HG03571 (cell line): ENCODE measurements around the gene RABEPK.
A peak's percentile ranks its signal among the peaks of the same experiment; 100 is the strongest.
"Not testable (repeated sequence)": the region's sequence is repeated elsewhere in the genome, so short reads cannot be mapped to it uniquely, and the experiment has no call there.

Experiments
- ATAC-seq: cut with Tn5 transposase; IDR thresholded peaks from one replicate; pipeline ENCODE4 v1.9.1; 2021; ENCODE audit not compliant: unreplicated experiment

RABEPK gene

GRCh38 chr9:125243792-125244260 is 43.5 kb downstream of the RABEPK start:
- ATAC-seq: no peak

DNA sequence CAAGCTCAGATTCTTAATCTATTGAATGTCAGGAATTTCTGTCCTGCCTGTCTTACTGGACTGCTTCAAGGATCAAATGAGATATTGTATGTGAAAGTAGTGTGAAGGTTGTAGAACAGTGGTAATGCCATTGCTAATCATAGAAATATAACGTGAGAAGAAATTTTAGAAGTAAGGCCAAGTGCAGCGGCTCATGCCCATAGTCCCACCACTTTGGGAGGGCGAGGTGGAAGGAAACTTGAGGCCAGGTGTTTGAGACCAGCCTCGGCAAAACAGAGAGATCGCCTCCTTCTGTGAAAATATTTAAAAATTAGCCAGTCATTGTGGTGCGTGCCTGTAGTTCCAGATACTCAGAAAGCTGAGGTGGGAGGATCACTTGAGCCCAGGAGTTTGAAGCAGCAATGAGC is 45.9 kb downstream of the RABEPK start:
- no peak for ATAC-seq

DNA sequence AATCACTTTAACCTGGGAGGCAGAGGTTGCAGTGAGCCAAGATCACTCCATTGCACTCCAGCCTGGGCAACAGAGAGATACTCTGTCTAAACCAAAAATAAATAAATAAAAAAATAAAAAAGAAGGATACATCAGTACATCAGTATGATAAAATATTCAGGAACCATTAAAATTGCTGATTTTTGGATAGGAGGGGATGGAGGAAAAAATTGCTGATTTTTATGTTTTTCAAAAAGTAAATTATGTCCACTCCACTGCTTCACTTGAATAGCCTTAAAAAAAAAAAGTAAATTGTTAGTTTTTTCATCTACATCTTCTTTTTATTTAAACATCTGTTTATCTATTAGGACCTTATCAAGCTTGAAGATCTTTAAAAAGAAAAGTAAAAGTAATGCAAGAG is 53.9 kb downstream of the RABEPK start:
- no peak for ATAC-seq

DNA sequence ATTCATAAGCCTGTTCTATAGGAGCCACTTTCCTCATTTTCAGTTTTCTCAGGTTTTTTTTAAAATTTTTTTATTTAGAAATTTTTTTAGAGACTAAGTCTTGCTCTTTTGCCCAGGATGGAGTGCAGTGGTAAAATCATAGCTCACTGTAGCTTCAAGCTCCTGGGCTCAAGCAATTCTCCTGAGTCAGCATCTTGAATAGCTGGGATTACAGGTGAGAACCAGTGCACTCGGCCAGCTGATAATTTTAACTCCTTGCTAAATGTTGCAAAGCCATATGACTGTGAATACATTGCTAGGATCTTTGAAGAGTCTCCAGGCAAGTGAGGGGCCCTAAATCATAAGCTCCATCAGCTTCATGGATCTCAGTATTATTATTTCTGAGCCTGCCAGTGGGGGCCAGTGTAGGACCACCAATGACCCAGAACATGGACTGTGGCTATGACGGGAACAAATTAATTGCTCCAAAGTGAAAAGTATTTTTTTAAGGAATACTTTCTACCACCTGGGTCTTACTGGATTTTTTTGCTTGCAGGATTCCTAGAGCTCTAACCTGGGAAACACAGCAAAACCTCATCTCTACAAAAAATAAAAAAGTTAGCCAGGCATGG is 55.5 kb downstream of the RABEPK start:
- ATAC-seq: no peak

DNA sequence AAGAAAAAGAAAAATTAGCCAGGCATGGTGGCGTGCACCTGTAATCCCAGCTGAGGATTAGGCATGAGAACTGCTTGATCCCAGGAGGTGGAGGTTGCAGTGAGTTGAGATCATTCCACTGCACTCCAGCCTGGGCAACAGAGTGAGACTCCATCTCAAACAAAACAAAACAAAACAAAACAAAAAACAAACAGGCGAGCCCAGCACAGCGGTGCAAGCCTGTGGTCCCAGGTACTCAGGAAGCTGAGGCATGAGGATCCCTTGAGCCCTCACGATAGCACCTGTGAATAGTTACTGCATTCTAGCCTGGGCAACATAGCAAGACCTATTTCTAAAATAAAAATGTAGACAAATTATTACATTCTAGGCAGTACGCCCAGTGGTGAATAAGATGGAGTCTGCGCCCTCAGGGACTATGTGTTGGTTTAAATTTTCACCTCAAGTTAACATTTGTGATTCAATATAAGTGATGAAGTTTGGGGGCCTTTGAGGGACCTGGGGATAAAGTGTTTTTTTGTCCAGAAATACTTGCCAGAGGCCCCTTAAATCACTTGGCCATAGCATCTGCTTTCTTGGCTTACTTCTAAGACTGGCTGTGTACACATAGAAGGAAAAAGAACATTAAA is 57.9 kb downstream of the RABEPK start:
- ATAC-seq: no peak

- ATAC-seq: no peak
Measured at GRCh38 chr9:125258832-125259534, 58.6 kb downstream of the RABEPK start.

GRCh38 chr9:125260561-125260960 is 60.2 kb downstream of the RABEPK start:
- ATAC-seq: no peak

DNA sequence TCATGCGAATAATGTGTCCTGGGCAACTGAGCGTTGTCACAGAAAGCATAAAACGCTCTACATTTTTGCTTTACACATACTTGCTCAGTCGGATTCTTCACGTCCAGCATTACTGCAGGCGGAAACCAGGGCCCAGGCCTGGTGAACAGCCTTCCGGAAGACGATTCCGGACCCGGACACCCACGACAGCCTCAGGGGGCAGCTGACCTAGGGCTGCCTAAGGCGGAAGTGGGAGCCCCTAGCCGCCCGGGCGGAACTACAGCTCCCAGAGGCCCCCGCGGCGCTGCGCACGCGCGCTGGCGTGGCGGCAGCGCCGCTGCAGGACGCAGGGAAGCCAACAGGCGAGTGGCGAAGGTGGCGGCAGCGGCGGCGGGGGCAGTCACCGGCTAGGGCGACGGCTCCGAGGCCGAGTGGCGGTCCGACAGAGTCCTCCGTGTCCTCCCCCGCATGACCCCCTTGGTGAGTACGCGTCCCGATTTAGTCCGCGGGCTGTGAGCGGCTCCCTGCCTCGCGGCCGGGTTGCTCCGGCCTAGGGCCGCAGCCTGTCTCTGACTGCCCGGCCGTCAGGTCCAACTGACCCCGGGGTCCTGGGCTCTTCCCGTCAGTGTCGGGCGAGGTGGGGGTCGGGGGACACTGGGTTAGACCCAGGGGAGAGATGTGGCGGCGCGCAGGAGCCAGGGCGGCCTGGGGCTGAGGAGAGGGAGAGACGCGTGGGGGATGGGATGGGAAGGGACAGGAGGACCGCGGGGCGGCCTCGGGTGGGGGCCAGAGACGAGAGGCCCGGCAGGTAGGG is 61.4 kb downstream of the RABEPK start, which contains the start of gene GAPVD1:
TSS of gene GAPVD1 (plus strand) at position 326 of the 793 bp plus-strand sequence. CDS start 37,096 bp downstream, outside the sequence.
- peak; percentile 84 for ATAC-seq

GRCh38 chr9:125262294-125262991 is 62.1 kb downstream of the RABEPK start:
- ATAC-seq: no peak

- ATAC-seq: not testable (repeated sequence)
Measured at GRCh38 chr9:125264068-125264467, 63.7 kb downstream of the RABEPK start.

DNA sequence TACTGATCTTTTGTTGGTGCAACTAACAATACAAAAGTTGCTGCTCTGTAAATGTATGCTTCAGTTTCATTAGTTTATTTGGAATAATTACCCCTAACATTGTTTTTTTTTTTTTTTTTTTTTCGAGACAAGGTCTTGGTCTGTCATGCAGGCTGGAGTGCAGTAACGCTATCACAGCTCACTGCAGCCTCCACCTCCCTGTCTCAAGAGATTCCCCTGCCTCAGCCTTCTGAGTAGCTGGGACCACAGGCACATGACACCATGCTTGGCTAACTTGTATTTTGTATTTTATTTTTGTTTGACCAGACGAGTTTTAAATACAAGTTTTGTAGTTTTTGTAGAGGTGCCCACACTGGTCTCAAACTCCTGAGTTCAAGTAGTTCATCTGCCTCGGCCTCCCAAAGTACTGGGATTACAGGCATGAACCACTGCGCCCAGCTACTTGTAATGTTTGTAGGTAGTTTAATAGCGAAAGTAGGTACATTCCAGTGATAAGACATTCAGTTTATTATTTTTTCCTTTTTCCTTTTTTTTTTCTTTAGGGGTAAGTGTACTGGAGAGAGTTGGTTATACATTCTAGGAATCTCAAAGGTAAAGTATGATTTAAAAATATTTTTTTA is 68.2 kb downstream of the RABEPK start:
- no peak for ATAC-seq

DNA sequence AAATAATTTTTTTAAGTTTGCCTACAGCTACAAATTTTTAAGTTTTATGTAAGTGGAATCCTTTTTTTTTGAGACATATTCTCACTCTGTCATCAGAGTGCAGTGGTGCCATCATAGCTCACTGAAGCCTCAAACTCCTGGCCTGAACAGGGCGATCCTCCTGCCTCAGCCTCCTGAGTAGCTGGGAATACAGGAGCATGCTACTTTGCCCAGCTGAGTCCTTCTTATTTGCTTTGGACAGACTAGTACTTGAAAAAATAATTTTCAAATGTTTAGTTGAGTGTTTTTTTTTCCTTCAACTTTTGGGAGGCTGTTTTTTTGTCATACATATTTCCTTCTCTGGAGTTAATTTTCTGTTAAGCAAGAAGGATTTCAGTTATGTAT is 68.7 kb downstream of the RABEPK start:
- ATAC-seq: no peak

DNA sequence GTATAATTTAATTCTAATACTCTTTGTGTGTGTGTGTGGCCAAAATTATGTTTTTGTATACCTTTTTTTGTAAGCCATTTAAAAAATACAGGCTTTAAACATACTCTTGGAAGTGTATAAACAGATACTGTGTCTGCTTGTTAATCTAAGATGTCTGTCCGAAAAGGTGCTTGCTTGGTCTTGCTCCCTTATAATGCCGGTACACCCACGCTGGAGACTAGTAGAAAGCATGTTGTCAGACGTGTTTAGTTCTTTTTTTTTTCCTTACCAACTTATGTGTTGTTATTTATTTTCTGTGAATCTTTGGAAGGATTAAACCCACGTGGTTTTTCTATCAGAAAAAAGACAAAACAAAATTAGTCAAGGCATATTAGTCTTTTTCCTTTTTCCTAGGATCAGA is 70.7 kb downstream of the RABEPK start:
- ATAC-seq: no peak

DNA sequence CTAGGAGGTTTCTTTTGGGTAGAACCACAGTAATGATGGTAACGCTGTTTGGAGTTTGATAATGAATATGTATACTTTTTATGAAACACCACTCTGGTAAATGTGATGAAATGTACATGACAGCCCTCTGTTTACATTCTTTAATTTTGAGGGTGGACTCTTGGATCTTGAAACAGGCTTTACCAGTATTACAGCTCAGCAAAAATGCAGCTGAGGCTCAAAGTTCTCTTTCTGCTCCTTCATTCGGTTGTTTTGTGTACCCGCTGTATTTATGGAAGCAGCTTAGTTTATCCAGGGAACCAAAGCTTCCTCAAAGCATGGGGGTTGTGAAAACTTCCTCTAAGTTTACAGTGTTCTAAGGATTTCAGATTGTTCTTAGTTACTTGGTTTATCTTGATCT is 72.4 kb downstream of the RABEPK start:
- no peak for ATAC-seq

DNA sequence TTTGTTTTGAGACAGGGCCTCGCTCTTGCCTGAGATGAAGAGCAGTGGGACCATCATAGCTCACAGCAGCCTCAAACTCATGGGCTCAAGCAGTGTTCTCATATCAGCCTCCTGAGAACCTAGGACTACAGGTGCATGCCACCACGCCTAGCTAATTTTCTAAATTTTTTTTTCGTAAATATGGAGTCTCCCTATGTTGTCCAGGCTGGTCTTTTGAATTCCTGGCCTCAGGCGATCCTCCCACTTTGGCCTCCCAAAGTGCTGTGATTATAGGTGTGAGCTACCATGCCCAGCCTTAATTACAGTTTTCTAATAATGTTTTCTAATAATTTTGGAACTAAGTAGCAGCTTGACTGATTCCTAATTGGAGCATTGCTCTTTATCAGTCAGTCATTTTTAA is 76.4 kb downstream of the RABEPK start:
- ATAC-seq: no peak

DNA sequence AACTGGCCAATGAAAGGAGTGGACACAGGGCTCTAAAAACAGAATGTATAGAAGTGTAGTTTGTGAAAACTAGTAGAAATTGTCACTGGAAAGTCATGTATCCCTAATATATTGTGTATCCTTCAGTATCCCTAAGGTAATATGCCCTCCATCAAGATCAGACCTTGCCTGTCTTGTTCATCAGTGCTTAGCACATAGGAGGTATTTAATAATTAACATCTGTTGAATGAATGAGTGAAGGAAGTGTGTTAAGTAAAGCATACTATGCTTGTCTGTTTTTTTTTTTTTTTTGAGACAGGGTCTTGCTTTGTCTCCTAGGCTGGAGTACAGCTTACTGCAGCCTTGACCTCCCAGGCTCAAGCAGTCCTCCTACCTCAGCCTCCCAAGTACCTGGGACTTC is 77.1 kb downstream of the RABEPK start:
- ATAC-seq: no peak

DNA sequence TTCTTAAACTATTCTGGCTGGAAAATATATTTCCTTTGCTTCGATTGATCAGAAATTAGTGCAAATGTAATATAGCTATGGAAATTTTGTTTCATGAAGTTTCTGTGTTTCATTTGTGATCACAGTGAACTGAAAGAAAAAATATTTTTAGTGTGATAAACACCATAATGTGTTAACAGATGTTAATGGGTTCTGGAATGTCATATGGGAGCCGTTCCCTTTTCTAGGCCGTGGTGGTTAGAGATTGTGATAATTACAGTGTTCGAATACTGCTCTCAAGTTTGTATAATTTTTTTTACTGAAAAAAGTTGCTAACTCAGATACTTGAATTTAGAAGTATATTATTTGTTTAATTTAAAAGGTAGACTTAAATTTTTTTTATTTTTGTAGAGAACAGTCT is 80.6 kb downstream of the RABEPK start:
- no peak for ATAC-seq
